ENCODE measurements around the gene PARP12. TPM values are rescaled to one million over a fixed set of nuclear protein-coding genes. Genes with fewer than 3 reads are reported as not detected.

The PARP12 gene
- total RNA-seq, 4 donors from 2014 or later = 22.5 to 89.5 (median 50.7) TPM

- DNase-seq = peak; percentile 54 to 71
- Histone ChIP-seq H3K27me3 (no peaks in the 10 kb centered on the region), H3K4me3 (no peak overlapping the region), H3K36me3 (no peaks in the 10 kb centered on the region), H3K9me3 (no peaks in the 10 kb centered on the region), H3K27ac (no peak overlapping the region), H3K4me1 (no peaks in the 10 kb centered on the region)
- TF ChIP-seq POLR2A (IDR thresholded peaks at IDR 0.05) = no peak
- TF ChIP-seq CTCF (IDR thresholded peaks at IDR 0.05) = no peak
- intact Hi-C loops (cut with DNase I; ENCODE audit: low total_unique reads) = no loop called here
These were observed 16.4 kb upstream of the PARP12 start for GRCh38 chr7:140079121-140079536.

- Histone ChIP-seq H3K27me3 (no peaks in the 10 kb centered on the region), H3K27ac (no peak overlapping the region), H3K36me3 (no peaks in the 10 kb centered on the region), H3K4me1 (no peaks in the 10 kb centered on the region), H3K9me3 (no peaks in the 10 kb centered on the region), H3K4me3 (no peak overlapping the region)
- TF ChIP-seq POLR2A (IDR thresholded peaks at IDR 0.05) (no peak), CTCF (IDR thresholded peaks at IDR 0.05) (no peak)
- no peak for DNase-seq
- intact Hi-C loops (cut with DNase I; ENCODE audit: low total_unique reads) = no loop called here
These were observed 15.6 kb upstream of the PARP12 start for GRCh38 chr7:140078392-140078791.

GRCh38 chr7:140074780-140075179 is 12.0 kb upstream of the PARP12 start:
- TF ChIP-seq POLR2A (IDR thresholded peaks at IDR 0.05) = no peak
- no peak for TF ChIP-seq CTCF (IDR thresholded peaks at IDR 0.05)
- Histone ChIP-seq H3K4me3 (no peak overlapping the region), H3K27me3 (no peaks in the 10 kb centered on the region), H3K9me3 (no peaks in the 10 kb centered on the region), H3K36me3 (no peaks in the 10 kb centered on the region), H3K27ac (no peak overlapping the region), H3K4me1 (no peaks in the 10 kb centered on the region)
- intact Hi-C loops (cut with DNase I; ENCODE audit: low total_unique reads) = no loop called here
- DNase-seq = no peak

- H3K9me3 ChIP-seq = peaks cover 0 to 10% of the 10 kb centered on the region in 2 donors
- no peak for DNase-seq
- no peak for TF ChIP-seq CTCF (IDR thresholded peaks at IDR 0.05)
- no peak for TF ChIP-seq POLR2A (IDR thresholded peaks at IDR 0.05)
- H3K4me3 ChIP-seq = no peak overlapping the region
- no peaks in the 10 kb centered on the region for H3K36me3 ChIP-seq
- no peaks in the 10 kb centered on the region for H3K27me3 ChIP-seq
- no peaks in the 10 kb centered on the region for H3K4me1 ChIP-seq
- intact Hi-C loops (cut with DNase I; ENCODE audit: low total_unique reads) = no loop called here
- no peak overlapping the region for H3K27ac ChIP-seq
These were observed 7.8 kb upstream of the PARP12 start for GRCh38 chr7:140070546-140070945.

- Histone ChIP-seq H3K4me3 (no peak overlapping the region), H3K27ac (no peak overlapping the region), H3K4me1 (no peaks in the 10 kb centered on the region), H3K9me3 (peaks cover 0 to 10% of the 10 kb centered on the region in 2 donors), H3K36me3 (no peaks in the 10 kb centered on the region), H3K27me3 (no peaks in the 10 kb centered on the region)
- no peak for TF ChIP-seq CTCF (IDR thresholded peaks at IDR 0.05)
- TF ChIP-seq POLR2A (IDR thresholded peaks at IDR 0.05) = no peak
- no peak for DNase-seq
- intact Hi-C loops (cut with DNase I; ENCODE audit: low total_unique reads) = no loop called here
These were observed 6.7 kb upstream of the PARP12 start for GRCh38 chr7:140069298-140069949.

Measured in uterus (tissue), 4 donors.